NCI-H2107 (cell line): ENCODE data around the gene STK39.

Experiments used
- DNase-seq: peaks from one replicate; lab custom pipeline; 2025; lab: John Stamatoyannopoulos, UW

STK39 gene

GRCh38 chr2:168243061-168243460 lies 4.3 kb downstream of the STK39 start:
- DNase-seq, result no peak

GRCh38 chr2:168241746-168242145 lies 5.6 kb downstream of the STK39 start:
- DNase-seq, result no peak

DNA sequence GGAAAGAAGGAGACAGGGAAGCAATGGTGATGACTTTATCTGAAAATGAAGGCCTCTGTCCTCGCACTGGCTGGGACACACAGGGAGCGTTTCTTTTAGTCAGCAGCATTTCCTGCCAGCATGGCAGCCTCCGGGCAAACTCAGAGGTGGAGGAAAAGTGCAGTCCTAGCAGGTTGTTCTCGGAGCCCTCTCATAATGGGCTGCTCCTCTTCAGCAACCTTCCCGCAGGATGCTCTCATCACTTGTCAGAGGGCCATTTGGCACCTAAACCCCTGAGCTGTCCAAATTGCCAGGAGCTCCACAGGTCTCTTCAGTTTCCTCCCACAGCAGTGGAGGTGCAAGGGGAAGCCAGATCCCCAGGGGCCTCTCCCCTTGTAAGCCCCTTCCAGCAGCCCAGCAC lies 6.2 kb downstream of the STK39 start:
- DNase-seq, result no peak

- DNase-seq, result no peak
These were observed 8.1 kb downstream of the STK39 start for GRCh38 chr2:168239281-168239680.

- no peak for DNase-seq
These were observed 9.7 kb downstream of the STK39 start for GRCh38 chr2:168237741-168238140.

GRCh38 chr2:168234407-168235085 lies 12.8 kb downstream of the STK39 start:
- DNase-seq, result no peak

DNA sequence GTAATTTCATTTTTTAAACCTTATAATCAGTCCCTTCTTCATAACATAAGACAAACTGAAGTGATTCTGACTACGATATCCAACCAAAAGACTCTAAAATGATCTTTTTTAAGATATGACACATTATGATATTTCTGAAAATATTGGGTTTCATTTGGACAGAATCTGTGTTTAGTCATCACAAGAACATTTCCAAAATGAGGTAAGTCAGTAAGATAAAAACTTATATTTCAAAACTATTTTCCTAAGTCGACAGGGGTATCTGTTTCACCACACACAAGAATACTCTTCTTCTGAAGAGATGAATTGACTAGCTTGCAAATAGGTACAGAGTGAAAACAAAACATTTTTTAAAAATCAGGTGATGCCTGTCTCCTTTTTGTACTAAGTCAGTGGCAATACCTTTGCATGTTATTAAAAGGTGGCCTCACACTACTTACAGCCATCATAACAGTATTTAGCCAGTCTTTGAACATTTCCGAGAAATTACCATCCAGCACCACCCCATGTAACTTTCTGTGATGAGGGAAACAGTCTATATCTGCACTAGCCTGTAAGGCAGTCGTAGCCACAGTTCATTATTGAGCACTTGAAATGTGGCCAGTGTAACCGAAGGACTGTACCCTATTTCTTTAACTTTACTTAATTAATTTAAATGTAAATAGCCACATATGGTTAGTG lies 13.5 kb downstream of the STK39 start:
- DNase-seq, result no peak

DNA sequence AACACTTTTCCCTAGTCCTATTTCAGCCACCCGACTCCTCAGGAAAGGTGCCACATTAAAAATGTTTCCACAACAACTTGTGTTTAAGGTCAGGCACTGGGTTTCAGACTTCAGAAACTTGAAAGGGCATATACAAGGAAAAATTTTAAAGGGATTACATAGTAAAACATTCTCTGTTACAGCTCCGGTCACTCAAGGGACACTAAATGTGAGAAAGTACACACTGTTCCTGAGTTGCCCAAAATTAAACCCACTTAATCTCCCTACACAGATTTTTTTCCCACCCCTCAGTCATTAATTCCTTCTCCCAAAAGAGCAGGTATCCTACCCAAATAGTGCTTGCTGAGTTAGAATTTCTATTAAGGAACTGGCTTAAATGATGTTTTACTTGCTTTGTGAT lies 14.2 kb downstream of the STK39 start:
- DNase-seq, result no peak

DNA sequence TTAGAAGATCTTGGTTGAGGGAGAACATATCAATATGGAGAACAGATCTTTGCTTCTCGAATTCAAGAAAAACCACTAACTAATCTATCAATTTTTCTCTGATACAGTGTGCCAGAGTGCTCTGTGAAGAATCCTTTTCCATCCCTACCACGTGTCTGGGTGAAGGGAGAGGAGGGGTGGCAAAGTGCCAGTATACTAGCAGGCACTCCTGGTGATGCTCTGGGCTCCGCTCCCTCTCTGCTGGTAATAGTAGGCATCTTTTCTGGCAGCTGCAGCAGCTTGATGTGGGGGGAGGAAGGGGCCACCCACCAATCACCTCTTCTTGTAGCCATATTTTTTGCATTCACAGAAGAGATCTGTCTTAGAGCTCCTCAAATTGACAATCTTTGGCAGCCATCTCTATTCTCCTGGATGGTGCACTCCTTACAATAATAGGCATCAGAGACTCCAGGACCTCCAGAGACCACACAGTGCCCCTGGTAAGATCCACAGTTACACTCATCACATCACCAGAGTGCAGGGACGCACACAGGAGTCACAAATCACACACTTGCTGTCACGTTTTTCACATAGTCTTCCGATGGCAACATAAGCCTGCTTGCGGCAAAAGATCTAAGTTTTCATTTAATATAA lies 15.7 kb downstream of the STK39 start:
- no peak for DNase-seq

GRCh38 chr2:168230389-168230788 lies 17.0 kb downstream of the STK39 start:
- no peak for DNase-seq

GRCh38 chr2:168224346-168224745 lies 23.0 kb downstream of the STK39 start:
- DNase-seq, result no peak

- no peak for DNase-seq
These were observed 25.3 kb downstream of the STK39 start for GRCh38 chr2:168222088-168222487.

DNA sequence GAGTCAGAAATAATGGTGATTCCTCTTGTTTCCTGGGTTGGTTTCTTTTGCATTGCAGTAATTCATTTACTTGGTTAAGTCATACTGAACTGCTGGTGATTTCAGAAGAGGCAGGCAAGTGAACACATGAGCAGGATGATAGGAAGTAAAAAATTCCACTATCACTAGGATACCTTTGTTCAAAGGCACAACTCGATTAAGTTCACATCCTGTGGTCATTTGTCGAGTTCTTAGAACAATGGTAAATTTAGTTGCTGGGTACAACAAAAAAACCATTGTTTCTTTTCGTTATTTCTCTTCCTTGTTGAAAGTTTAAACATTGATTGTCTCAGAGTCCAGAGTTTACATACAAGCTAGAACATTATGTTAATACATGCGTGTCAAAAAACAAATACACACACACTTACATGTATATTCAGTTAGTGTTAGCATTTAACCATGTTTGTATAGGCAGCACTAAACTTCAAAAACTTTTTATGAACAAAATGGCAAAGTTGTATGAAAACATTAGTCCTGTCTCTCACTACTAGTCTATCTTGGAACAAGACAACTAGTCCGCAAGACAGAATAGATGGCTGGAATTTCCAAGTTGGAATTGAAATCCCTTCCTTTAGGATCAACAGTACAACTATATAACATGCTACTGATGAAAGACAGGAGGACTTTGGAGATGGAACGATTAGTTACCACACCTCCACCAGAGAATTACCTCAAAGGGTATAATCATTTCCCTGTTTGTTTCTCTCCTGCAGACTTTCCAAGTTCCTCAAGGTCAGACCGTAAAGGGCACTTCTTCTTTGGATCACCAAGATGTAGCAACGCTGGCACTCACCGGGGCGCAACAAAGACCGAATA lies 26.2 kb downstream of the STK39 start:
- no peak for DNase-seq

GRCh38 chr2:168217920-168218319 lies 29.5 kb downstream of the STK39 start:
- DNase-seq, result no peak

- no peak for DNase-seq
These were observed 30.9 kb downstream of the STK39 start for GRCh38 chr2:168216351-168217005.

- no peak for DNase-seq
These were observed 31.6 kb downstream of the STK39 start for GRCh38 chr2:168215813-168216212.

GRCh38 chr2:168212866-168213265 lies 34.5 kb downstream of the STK39 start:
- DNase-seq, result no peak

- DNase-seq, result no peak
These were observed 35.2 kb downstream of the STK39 start for GRCh38 chr2:168212167-168212566.

GRCh38 chr2:168211664-168212163 lies 35.7 kb downstream of the STK39 start:
- DNase-seq, result no peak

- no peak for DNase-seq
These were observed 36.4 kb downstream of the STK39 start for GRCh38 chr2:168210895-168211570.

DNA sequence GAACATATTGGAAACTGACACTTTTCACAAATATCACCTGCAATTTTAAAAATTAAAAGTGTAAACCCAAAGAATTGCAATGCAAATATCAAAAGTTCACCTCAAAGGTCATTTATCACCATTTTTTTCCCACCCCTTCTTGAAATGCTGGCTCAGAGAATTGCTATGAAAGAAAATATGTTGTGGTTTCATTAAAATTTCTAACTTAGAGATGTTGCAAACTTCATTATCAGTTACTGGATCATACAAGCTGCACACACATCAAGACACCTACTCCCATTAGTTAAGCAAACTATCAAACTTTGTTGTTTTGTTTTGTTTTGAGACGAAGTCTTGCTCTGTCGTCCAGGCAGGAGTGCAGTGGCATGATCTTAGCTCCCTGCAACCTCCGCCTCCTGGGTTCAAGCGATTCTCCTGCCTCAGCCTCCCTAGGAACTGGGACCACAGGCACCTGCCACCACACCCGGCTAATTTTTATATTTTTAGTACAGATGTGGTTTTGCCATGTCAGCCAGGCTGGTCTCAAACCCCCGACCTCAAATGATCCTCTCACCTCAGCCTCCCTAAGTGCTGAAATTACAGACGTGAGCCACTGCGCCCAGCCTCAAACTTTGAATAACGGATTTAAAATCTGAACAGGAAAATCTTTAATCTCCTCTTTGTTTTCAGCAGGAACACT lies 37.0 kb downstream of the STK39 start:
- no peak for DNase-seq
